ENCODE results near the gene UMODL1.
A peak's percentile ranks its signal among the peaks of the same experiment; 100 is the strongest.

UMODL1 gene

GRCh38 chr21:42135386-42136052, 64.4 kb downstream of the UMODL1 start:
- no peak for DNase-seq

GRCh38 chr21:42137191-42137904, 66.2 kb downstream of the UMODL1 start:
- DNase-seq, result no peak

DNA sequence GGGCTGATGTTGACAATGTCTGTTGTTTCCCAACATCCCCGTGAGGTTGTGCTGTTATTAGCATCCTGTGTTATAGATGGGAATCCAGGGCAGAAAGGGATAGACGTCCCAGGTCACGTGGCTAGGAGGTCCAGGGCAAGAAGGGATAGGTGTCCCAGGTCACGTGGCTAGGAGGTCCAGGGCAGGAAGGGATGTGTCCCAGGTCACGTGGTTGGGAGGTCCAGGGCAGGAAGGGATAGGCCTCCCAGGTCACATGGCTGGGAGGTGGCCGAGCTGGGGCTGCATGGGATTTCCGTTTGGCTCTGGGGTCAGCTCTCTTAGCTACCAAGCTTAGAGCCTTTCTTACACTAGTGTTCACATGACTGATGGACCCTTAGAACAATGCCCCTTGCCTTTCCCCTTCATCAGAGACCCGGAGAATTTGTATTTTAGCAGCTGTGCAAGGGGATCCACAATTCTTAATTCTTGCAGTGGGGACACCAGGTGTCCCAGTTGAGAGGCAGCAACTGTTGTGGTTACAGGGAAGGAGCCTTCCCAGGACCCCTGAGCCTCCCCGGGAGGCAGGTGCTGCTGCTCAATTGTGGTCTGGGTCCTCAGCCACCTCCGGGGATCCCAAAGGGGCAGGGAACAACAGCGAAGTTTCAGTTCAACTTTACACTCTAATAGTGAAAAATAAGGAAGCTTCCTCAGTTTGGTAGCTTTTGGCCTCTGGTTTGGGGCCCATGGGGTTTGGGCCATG, 69.2 kb downstream of the UMODL1 start:
- DNase-seq, result no peak

GRCh38 chr21:42141643-42142042, 70.5 kb downstream of the UMODL1 start:
- no peak for DNase-seq

DNA sequence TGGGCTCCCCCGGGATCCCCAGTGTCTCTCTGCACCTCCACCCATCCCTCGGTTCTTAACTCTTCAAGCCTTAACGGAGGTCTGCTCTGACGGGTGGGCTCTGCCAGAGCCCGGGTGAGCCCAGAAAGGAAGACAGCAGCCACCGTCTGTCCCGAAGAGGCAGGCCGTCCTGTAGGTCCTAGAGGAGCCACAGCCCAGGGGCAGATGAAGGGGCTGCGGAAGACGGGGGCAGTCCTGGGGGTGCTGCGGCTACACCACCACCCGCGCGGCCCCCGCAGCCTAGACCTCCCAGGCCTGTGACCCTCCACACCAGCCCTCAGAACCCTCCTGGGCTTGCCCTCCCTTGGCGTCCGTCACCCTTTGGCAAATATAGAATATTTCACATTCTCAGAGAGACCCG, 71.0 kb downstream of the UMODL1 start:
- DNase-seq, result no peak

DNA sequence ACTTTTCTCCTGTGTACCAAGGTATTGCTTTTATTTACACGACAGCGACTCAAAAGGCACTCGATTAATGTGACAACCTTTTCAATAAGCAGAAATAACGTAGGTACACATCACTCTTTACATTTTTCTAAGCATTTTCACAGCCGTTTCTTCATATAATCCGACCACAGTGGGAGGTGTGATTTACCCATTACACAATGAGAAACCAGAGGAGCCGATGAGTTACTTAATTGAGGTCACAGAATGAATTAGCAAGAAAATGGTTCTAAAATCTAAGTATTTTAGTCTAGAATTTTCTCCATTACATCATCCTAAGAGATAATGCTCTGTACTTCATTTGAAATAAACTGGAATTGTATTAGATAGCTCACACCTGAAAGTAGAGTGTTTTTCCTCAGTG, 71.5 kb downstream of the UMODL1 start:
- no peak for DNase-seq

- no peak for DNase-seq
Measured at GRCh38 chr21:42143111-42143510, 72.0 kb downstream of the UMODL1 start.

DNA sequence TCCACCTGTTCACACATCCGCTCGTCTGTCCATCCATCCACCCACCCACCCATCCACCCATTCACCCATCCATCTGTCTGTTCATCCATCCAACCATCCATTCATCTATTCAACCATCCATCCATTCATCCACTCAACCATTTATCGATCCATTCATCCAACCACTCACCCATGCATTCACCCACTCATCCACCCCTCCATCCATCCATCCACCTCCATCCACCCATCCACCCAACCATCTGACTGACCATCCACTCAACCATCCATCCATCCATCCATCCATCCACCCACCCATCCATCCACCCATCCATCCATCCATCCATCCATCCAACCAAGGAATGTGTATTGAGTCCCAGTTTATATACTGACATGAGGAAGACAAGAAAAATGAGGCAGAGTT, 73.1 kb downstream of the UMODL1 start:
- no peak for DNase-seq

DNA sequence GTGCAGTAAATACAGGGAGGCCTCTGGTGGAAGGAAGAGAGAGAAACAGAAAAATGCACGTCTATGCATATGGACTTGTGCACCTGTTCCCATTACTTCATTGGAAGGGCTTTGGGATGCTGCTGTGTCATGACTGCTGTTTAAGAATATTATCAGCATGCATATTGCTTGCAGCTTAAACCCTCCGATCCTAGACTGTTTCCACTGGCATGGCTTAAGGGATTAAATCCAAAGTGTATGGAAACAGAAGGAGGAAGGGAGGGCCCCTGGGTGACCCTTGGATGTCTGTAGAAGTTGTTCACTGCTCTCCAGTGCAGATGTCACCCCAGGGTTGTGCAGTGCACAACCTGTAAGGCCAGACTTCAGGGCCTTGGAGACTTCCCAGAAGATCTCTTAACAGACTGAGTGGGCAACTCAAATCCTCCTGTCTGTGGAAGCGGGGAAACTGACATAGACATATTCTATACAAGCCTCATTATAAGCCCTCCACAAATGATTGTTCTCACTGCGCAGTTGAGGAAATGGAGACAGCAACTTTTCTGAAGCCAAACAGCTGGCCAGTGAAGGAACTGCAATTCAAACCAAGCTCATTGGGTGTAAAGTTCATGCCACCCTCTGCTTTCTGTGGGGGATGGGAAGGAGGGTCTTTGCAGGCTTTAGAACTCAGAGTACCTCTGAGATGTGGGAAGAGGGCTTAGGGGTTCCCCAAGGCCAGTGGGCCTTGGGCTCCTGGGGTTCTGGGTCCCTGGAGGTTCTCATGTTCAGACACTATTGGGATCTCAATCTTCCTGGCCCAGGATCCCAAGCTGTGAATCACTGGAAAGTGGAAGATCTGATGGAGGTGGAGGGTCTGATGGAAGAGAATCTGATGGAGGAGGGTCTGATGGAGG, 73.8 kb downstream of the UMODL1 start:
- DNase-seq, result no peak

GRCh38 chr21:42145569-42146272, 74.6 kb downstream of the UMODL1 start:
- peak; percentile 52 for DNase-seq

DNA sequence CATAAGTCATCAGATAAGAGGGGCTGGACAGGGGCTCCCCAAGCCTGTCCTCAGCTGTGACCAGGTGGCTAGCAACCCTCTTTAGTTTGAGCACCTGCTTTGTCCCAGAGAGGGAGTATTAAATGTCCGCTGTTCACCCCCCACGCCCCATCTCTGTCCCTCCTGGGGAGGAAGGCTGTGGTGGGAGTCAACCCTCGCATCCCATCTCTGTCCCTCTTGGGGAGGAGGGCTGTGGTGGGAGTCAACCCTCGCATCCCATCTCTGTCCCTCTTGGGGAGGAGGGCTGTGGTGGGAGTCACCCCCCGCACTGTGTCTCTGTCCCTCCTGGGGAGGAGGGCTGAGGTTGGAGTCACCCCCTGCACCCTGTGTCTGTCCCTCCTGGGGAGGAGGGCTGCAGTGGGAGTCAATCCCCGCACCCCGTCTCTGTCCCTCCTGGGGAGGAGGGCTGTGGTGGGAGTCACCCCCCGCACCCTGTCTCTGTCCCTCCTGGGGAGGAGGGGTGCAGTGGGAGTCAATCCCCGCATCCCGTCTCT, 75.2 kb downstream of the UMODL1 start:
- no peak for DNase-seq

- DNase-seq, result no peak
Measured at GRCh38 chr21:42146821-42147220, 75.7 kb downstream of the UMODL1 start.

DNA sequence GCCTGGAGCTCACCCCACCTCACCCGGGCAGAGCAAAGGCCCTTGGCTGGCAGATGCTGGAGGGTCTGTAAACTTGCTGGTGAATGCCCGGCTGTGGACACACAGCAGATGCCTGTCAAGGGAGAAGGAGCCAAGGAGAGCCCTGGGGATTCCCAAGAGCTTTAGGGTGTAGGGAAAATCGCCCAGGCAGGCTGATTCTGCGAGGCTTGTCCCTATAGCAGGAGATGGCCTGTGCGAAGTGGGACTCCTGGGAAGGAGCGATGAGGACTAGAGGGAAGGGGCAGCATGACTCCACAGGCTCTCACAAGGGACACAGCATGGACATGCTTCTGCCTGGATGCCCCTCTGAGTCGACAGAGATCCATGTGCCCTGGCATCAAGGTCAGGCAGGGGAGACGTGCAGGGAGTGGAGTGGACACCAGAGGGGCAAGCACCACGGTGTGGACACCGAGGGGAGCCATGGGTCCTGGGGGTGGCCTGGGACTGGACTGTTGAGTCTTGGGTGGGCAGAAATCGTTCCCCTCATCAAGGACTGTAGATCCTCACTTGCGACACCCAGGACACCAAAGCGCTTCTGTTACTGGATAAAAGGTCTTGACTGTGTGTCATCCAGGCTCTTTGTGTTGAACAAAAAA, 76.4 kb downstream of the UMODL1 start:
- no peak for DNase-seq

GRCh38 chr21:42148097-42148496, 77.0 kb downstream of the UMODL1 start:
- DNase-seq, result no peak

DNA sequence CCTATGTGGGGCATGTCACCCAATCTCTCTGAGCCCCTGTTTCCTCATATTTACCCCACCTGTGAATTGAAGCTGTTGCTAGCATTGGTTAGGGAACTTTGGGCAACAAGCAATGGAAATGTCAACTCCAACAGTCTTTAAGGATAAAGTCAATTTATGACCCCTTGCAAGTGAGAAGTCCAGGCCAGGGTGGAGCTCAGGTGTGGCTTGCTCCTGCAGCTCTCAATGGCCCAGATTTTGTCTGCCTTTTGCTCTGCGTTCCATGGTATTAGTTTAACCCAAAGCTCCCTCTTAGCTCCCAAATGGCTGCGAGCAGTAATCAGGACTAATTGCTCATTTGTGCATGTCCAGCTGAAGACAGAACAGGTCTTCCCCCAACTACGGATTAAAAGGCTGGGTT, 77.5 kb downstream of the UMODL1 start:
- DNase-seq, result no peak

- DNase-seq, result no peak
Measured at GRCh38 chr21:42149656-42150473, 78.7 kb downstream of the UMODL1 start.

GRCh38 chr21:42150474-42151085, 79.5 kb downstream of the UMODL1 start:
- no peak for DNase-seq

DNA sequence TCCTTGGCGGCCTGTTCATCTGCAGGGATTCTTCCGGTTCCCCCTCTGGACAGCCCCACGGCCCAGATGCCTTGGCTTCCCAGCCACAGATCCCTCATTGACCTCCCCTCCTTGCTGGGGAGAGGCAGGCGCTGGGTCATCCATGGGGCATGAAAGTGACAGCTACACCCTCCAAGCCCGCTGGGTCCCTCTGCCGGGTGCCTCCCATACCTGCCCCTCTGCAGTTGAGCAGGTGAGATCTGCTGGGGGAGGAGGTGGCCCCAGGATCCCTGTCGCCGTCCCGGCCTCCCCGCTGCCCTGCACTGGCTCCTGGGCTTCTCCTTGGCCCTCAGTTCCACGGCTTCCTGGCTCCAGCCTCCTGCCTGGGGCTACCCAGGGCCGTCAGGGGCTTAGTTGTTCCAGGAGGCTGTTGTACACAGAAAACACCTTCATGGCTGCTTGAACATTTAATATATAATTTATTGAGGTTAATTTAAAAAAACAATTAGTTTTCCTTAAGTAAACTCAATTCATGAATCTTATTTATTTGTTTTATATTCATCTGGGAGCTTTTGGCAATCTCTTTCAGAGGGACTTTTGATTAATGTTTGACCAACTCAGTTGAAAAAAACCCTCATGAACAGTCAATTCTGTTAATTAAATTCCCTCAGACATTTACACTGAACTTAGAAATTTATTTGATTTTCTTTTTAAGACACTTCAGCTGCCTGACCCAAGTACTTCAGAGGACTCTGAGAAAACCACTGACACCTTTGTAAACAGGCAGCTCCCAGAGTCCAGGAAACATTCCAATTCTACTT, 80.2 kb downstream of the UMODL1 start:
- DNase-seq, result no peak

GRCh38 chr21:42151948-42152220, 80.8 kb downstream of the UMODL1 start:
- no peak for DNase-seq

Measured in activated CD4-positive, alpha-beta T cell treated with anti-CD3 and anti-CD28 coated beads for 1 hour (primary cell).